Fibroblast of the conjunctiva (primary cell): ENCODE data around the gene C11orf86.
A peak's percentile ranks its signal among the peaks of the same experiment; 100 is the strongest.
"Not testable (repeated sequence)": the region's sequence is repeated elsewhere in the genome, so short reads cannot be mapped to it uniquely, and the experiment has no call there.

Source experiments
- DNase-seq: peaks from one replicate; pipeline ENCODE4 v3.0.0-alpha.2; 2010; ENCODE audit warnings: low read depth

C11orf86 gene, protein sequence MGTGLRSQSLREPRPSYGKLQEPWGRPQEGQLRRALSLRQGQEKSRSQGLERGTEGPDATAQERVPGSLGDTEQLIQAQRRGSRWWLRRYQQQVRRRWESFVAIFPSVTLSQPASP

GRCh38 chr11:66974724-66975404, at the start of gene C11orf86:
Gene C11orf86, plus strand, starts transcription at chr11:66975304. Its CDS starts 59 bp downstream, at chr11:66975363.
- no peak for DNase-seq

DNA sequence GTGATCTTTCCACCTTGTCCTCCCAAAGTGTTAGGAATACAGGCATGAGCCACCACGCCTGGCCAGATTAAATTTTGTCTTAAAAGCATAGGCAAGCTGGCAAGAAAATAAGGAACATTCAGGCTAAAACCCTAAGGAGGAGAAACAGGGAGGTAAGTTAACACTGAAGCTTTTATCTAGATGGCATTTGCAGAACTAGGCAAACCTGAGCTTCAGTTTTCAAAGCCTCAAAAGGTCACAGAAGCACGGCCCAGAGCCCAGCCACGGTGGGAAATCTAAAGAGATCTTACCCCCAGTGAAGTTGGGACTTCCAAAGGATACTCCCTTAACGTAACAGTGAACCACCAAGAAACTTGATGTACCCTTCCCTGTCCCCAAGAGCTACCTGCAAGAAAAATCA, 45.4 kb upstream of the C11orf86 start:
- DNase-seq, result no peak

DNA sequence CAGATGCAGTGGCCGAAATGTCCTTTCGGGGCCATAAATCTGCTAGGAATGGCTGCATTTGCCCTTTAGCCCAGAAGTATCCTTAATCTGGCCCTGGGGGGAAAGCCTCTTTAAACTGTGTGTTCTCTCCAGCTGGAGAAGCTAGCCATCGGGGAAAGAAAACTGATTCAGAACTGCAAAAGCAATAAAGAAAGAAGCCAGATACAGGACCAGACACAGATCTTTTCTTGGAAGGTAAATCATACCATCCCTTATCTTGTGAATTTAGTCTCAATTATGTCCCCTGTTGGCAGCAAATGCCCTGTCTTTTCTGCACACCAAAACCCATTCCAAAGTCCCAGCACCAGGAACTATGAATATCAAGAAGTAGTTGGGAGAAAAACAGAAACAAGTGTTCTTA, 42.6 kb upstream of the C11orf86 start:
- DNase-seq, result no peak

- no peak for DNase-seq
These were observed 41.6 kb upstream of the C11orf86 start for GRCh38 chr11:66933531-66933930.

GRCh38 chr11:66934950-66935779, 39.9 kb upstream of the C11orf86 start:
- peak; percentile 38 for DNase-seq

DNA sequence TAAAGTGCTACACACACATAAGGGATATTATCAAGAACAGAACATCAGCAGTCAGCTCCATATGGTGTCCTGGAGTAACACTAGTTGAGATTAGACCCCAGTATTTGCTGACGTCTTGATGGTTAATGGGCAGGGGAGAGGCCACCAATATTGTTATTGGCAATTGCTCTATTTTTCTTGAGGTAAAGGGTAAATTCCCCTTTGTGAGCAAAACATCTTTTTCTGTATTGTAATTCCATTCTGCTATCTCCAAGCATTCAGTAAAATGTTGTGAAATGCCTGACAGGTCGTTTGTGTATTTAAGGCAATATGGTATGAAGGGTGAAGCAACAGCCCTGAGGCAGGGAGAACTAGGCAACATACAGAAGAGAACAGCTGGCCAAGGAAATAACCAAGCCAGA, 38.8 kb upstream of the C11orf86 start:
- peak; percentile 91 for DNase-seq

DNA sequence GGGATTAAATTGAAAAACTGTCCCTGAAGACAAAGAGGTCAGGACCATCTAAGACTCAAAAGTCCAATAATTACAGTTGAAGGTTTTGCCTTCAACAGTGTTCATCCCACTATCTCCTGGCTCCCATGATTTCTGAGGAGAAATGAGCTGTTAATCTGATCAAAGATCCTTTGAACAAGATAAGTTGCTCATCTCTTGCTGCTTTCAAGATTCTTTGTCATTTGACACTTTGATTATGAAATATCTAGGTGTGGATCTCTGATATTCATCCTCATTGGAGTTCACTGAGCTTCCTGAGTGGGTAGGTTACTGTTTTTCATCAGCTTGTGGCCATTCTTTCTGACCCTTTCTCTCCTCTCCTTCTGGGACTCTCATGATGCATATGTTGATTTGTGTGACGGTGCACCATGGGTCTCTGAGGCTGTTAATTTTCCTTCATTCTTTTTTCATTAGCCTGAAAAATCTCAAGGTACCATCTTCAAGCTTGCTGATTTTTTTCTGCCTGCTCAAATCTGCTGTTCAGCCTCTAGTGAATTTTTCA, 37.8 kb upstream of the C11orf86 start:
- no peak for DNase-seq

- DNase-seq, result no peak
These were observed 36.4 kb upstream of the C11orf86 start for GRCh38 chr11:66938582-66939135.

GRCh38 chr11:66950112-66950535, 25.0 kb upstream of the C11orf86 start:
- DNase-seq, result no peak

- DNase-seq, result no peak
These were observed 24.0 kb upstream of the C11orf86 start for GRCh38 chr11:66951135-66951534.

GRCh38 chr11:66951927-66952337, 23.2 kb upstream of the C11orf86 start:
- DNase-seq, result no peak

DNA sequence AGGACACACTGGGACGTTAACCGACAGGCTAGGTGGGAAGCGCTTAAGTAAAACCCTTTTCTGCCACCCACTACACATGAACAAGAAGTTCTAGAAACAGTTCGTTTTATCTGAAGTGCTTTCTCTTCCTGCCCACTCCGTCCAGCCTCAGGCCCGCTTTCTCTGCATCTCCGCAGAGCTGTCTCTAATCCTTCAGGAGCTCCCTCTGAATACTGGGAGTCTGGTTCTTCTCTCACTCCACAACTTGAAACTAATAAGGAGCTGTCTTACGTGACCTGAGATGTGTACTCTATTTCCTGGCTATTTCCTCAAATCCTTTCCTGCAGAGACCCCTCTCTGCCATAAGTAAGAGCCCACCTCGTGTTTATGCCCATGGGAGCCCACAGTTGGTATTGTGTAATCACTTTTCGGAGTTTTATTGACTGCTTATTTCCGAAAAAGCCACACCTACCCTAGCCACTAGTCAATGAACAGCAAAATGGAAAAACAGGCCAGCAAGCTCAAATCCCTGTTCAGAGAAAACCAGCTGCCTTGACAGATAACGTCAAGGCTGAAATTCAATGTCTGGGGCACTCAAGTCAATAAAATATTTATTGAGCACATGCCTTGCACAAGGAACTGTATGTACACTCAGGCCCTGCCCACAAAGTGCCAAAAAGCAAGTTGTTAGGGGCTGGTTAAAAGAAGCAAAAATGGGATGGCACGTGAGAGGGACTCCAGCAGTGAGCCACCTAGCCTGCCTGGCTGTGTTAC, 21.8 kb upstream of the C11orf86 start:
- no peak for DNase-seq

GRCh38 chr11:66956689-66957290, 18.3 kb upstream of the C11orf86 start:
- DNase-seq, result no peak

GRCh38 chr11:66957971-66958231, 17.2 kb upstream of the C11orf86 start:
- DNase-seq, result no peak

GRCh38 chr11:66958232-66958955, 16.7 kb upstream of the C11orf86 start, which contains the start of gene PC:
Gene PC, minus strand, starts transcription at chr11:66958383. Its CDS starts 86,224 bp downstream, at chr11:66872159.
- peak; percentile 100 for DNase-seq

DNA sequence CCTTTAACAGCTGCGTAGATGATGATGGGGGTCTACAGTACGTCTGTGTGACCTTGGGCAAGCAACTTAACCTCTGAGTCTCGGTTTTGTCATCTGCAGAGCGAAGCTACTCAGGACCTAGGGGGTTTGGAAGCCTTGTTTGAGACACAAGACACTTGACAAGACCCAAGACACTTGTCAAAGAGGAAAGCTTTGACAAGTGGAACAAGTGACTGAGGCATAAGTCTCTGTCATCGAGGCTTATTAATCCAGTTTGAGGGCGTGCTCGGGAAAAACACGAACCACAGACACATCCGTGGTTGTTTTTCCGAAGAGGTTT, 16.2 kb upstream of the C11orf86 start:
- no peak for DNase-seq

DNA sequence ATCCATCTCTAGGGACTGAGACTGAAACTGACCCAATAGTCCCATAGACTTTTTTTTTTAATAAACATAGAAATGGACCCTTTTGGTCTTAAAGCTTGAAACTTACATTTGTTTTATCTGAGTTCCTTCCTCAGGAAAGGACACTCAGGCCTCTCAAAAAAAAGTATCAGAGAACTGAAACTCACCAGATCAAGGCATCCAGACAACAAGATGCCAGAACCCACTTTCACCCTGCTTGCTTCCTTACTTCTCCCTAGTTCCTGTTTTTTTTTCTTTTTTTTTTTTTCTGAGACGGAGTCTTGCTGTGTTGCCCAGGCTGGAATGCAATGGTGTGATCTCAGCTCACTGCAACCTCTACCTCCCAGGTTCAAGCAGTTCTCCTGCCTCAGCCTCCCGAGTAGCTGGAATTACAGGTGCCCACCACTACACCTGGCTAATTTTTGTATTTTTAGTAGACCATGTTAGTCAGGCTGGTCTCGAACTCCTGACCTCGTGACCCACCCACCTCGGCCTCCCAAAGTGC, 13.4 kb upstream of the C11orf86 start:
- DNase-seq, result not testable (repeated sequence)

DNA sequence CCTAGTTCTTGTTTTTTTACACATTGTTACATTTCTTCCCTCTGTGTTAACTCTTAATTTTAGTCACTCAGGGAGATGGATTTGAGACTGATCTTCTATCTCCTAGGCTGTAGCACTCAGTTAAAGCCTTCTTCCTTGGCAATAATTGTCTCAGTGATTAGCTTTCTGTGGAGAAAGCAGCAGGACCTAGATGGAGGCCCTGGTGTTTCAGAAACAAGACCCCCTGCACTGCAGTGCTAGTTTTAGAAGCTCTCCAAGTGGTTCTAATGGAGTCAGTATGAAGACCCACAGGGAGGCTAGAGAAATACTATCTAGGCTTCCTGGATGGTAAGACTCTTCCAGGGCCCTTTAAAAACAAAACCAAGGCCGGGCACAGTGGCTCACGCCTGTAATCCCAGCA, 12.9 kb upstream of the C11orf86 start:
- no peak for DNase-seq

GRCh38 chr11:66962801-66963200, 12.3 kb upstream of the C11orf86 start:
- no peak for DNase-seq

- DNase-seq, result no peak
These were observed 10.6 kb upstream of the C11orf86 start for GRCh38 chr11:66964495-66964894.

DNA sequence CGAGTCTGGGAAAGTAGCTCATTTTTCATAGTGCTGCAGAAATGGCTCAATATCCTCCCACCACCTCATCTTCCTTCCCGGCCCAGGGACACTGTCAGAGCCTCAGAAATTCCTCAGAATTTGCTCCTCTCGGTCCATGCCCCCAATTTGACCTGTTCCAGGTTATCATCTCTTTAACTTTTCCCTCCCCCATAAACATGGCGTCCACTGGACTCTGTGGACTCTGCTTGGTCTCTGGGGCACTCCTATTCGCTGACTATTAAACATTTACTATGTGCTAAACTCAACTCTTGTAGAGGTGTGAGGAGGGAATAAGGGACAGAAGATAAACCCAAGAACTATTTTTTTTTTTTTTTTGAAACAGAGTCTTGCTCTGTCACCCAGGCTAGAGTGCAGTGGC, 8.8 kb upstream of the C11orf86 start:
- DNase-seq, result no peak
